ENCODE results near the gene BNIPL.

BNIPL gene

GRCh38 chr1:151009674-151010345, 26.6 kb upstream of the BNIPL start:
- DNase-seq (ENCODE audit: low read depth in 1 of 2, low spot score in 1 of 2): no peak

- DNase-seq (ENCODE audit: low read depth in 1 of 2, low spot score in 1 of 2): no peak
Observed at GRCh38 chr1:151010346-151010726, 26.1 kb upstream of the BNIPL start.

GRCh38 chr1:151011154-151011850, 25.1 kb upstream of the BNIPL start:
- DNase-seq (ENCODE audit: low read depth in 1 of 2, low spot score in 1 of 2): no peak

- DNase-seq (ENCODE audit: low read depth in 1 of 2, low spot score in 1 of 2): no peak
Observed at GRCh38 chr1:151012684-151013471, 23.5 kb upstream of the BNIPL start.

GRCh38 chr1:151013518-151013917, 22.9 kb upstream of the BNIPL start:
- DNase-seq (ENCODE audit: low read depth in 1 of 2, low spot score in 1 of 2): no peak

- DNase-seq (ENCODE audit: low read depth in 1 of 2, low spot score in 1 of 2): peak; percentile 65 to 76
Observed at GRCh38 chr1:151024540-151025146, 11.7 kb upstream of the BNIPL start.

GRCh38 chr1:151026460-151026859, 9.9 kb upstream of the BNIPL start:
- no peak for DNase-seq (ENCODE audit: low read depth in 1 of 2, low spot score in 1 of 2)

GRCh38 chr1:151032164-151032563, 4.2 kb upstream of the BNIPL start:
- no peak for DNase-seq (ENCODE audit: low read depth in 1 of 2, low spot score in 1 of 2)

GRCh38 chr1:151035167-151035566, 1.2 kb upstream of the BNIPL start:
- DNase-seq (ENCODE audit: low read depth in 1 of 2, low spot score in 1 of 2): no peak

- no peak for DNase-seq (ENCODE audit: low read depth in 1 of 2, low spot score in 1 of 2)
Observed at GRCh38 chr1:151037032-151037431, 646 bp downstream of the BNIPL start.

GRCh38 chr1:151039521-151039920, 3.1 kb downstream of the BNIPL start:
- DNase-seq (ENCODE audit: low read depth in 1 of 2, low spot score in 1 of 2): no peak

GRCh38 chr1:151043163-151043562, 6.8 kb downstream of the BNIPL start:
- DNase-seq (ENCODE audit: low read depth in 1 of 2, low spot score in 1 of 2): no peak

GRCh38 chr1:151047591-151047924, 11.2 kb downstream of the BNIPL start, which contains the start of gene C1orf56:
TSS of gene C1orf56 (plus strand) at chr1:151047751. CDS start at chr1:151047848, 97 bp downstream.
- DNase-seq (ENCODE audit: low read depth in 1 of 2, low spot score in 1 of 2): peak in 1 of 2 donors; percentile 41

GRCh38 chr1:151047925-151048644, 11.7 kb downstream of the BNIPL start:
- peak in 1 of 2 donors; percentile 18 for DNase-seq (ENCODE audit: low read depth in 1 of 2, low spot score in 1 of 2)

GRCh38 chr1:151048645-151049032, 12.3 kb downstream of the BNIPL start:
- DNase-seq (ENCODE audit: low read depth in 1 of 2, low spot score in 1 of 2): no peak

GRCh38 chr1:151049458-151049857, 13.1 kb downstream of the BNIPL start:
- DNase-seq (ENCODE audit: low read depth in 1 of 2, low spot score in 1 of 2): no peak

GRCh38 chr1:151050051-151050688, 13.8 kb downstream of the BNIPL start:
- DNase-seq (ENCODE audit: low read depth in 1 of 2, low spot score in 1 of 2): no peak

- no peak for DNase-seq (ENCODE audit: low read depth in 1 of 2, low spot score in 1 of 2)
Observed at GRCh38 chr1:151051356-151052009, 15.1 kb downstream of the BNIPL start.

- no peak for DNase-seq (ENCODE audit: low read depth in 1 of 2, low spot score in 1 of 2)
Observed at GRCh38 chr1:151054971-151055547, 18.7 kb downstream of the BNIPL start.

GRCh38 chr1:151055581-151055980, 19.2 kb downstream of the BNIPL start:
- no peak for DNase-seq (ENCODE audit: low read depth in 1 of 2, low spot score in 1 of 2)
